Upper lobe of left lung (tissue), 4 donors: ENCODE measurements around the gene EFNA5.
"Not testable (repeated sequence)": the region's sequence is repeated elsewhere in the genome, so short reads cannot be mapped to it uniquely, and the experiment has no call there.

ENCODE experiments used
- EP300 ChIP-seq, 4 donors: sonication (generic); formaldehyde crosslinking; IDR thresholded peaks; one replicate each; pipeline ENCODE4 v1.5.1; 2017; ENCODE audit warnings: antibody characterized with exemption in 4 of 4, control low read depth in 2 of 4
- POLR2A ChIP-seq, 4 donors: fragments of 450-650 bp; IDR thresholded peaks; one replicate each; pipeline ENCODE4 v1.5.1; 2016 to 2017; ENCODE audit warnings: antibody characterized with exemption in 4 of 4, mild to moderate bottlenecking in 2 of 4
- POLR2AphosphoS5 ChIP-seq, 2 donors: sonication (generic); formaldehyde crosslinking; IDR thresholded peaks; one replicate each; pipeline ENCODE4 v1.5.1; 2017; ENCODE audit warnings: antibody characterized with exemption in 2 of 2
- TF ChIP-seq, protein P1 (sequence below), 6 experiments: fragments of 450-650 bp in 4 of 6; fragments of 200-600 bp in 2 of 6; sonication (generic) in 2 of 6; IDR thresholded peaks; one replicate each; pipeline ENCODE4 v1.5.1; 2016 to 2019; ENCODE audit warnings: antibody characterized with exemption in 6 of 6

- TF ChIP-seq, protein P1, sequence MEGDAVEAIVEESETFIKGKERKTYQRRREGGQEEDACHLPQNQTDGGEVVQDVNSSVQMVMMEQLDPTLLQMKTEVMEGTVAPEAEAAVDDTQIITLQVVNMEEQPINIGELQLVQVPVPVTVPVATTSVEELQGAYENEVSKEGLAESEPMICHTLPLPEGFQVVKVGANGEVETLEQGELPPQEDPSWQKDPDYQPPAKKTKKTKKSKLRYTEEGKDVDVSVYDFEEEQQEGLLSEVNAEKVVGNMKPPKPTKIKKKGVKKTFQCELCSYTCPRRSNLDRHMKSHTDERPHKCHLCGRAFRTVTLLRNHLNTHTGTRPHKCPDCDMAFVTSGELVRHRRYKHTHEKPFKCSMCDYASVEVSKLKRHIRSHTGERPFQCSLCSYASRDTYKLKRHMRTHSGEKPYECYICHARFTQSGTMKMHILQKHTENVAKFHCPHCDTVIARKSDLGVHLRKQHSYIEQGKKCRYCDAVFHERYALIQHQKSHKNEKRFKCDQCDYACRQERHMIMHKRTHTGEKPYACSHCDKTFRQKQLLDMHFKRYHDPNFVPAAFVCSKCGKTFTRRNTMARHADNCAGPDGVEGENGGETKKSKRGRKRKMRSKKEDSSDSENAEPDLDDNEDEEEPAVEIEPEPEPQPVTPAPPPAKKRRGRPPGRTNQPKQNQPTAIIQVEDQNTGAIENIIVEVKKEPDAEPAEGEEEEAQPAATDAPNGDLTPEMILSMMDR (IDR thresholded peaks at IDR 0.05): not testable (repeated sequence)
- not testable (repeated sequence) for TF ChIP-seq POLR2A, EP300, POLR2AphosphoS5 (IDR thresholded peaks at IDR 0.05)
Measured at GRCh38 chr5:107494129-107494528, 176.6 kb downstream of the EFNA5 start.
